PFSK-1 (cell line): ENCODE results near the gene CABP5.

Experiments
- FOXP2 ChIP-seq: optimal IDR thresholded peaks from 2 replicates; pipeline ENCODE3; 2011; ENCODE audit warnings: borderline replicate concordance, control low read depth, inconsistent platforms; ENCODE audit not compliant: insufficient read depth; ENCODE audit errors: extremely low read length, extremely low read depth
- POLR2AphosphoS5 ChIP-seq: IDR thresholded peaks from 2 replicates; pipeline ENCODE4 v1.6.1; 2012; ENCODE audit warnings: low read depth, mild to moderate bottlenecking, control low read depth, low read length, moderate library complexity
- REST ChIP-seq, 2 experiments: IDR thresholded peaks; 2 replicates each; pipeline versions ENCODE4 v1.6.1 to v1.8.0; 2011 to 2012; ENCODE audit warnings: low read depth in 2 of 2, low read length in 2 of 2, control low read depth in 1 of 2, inconsistent platforms in 1 of 2, mild to moderate bottlenecking in 1 of 2, moderate library complexity in 1 of 2; ENCODE audit not compliant: insufficient read depth in 1 of 2
- SIN3A ChIP-seq: IDR thresholded peaks from 2 replicates; pipeline ENCODE4 v1.6.1; 2012; ENCODE audit warnings: mild to moderate bottlenecking, low read length, moderate library complexity, borderline replicate concordance; ENCODE audit not compliant: insufficient read depth
- TAF1 ChIP-seq: IDR thresholded peaks from 2 replicates; pipeline ENCODE4 v1.6.1; 2012; ENCODE audit warnings: low read length, control low read depth, borderline replicate concordance; ENCODE audit not compliant: insufficient read depth

CABP5 gene

GRCh38 chr19:48041877-48042580 is 1.9 kb downstream of the CABP5 start:
- TF ChIP-seq SIN3A (no peak), POLR2AphosphoS5 (no peak), REST (IDR thresholded peaks at IDR 0.05; ENCODE audit: insufficient read depth in 1 of 2, low read depth in 2 of 2, low read length in 2 of 2) (no peak), FOXP2 (no peak), TAF1 (no peak)

GRCh38 chr19:48036765-48037164 is 7.1 kb downstream of the CABP5 start:
- TF ChIP-seq POLR2AphosphoS5 (no peak), FOXP2 (no peak), TAF1 (no peak), SIN3A (no peak), REST (IDR thresholded peaks at IDR 0.05; ENCODE audit: insufficient read depth in 1 of 2, low read depth in 2 of 2, low read length in 2 of 2) (no peak)

GRCh38 chr19:48033604-48034003 is 10.3 kb downstream of the CABP5 start:
- TF ChIP-seq SIN3A = no peak
- TF ChIP-seq REST (IDR thresholded peaks at IDR 0.05; ENCODE audit: insufficient read depth in 1 of 2, low read depth in 2 of 2, low read length in 2 of 2) = no peak
- no peak for TF ChIP-seq TAF1

GRCh38 chr19:48030073-48030472 is 13.8 kb downstream of the CABP5 start:
- TF ChIP-seq FOXP2 (no peak), TAF1 (no peak), REST (IDR thresholded peaks at IDR 0.05; ENCODE audit: insufficient read depth in 1 of 2, low read depth in 2 of 2, low read length in 2 of 2) (no peak), POLR2AphosphoS5 (no peak), SIN3A (no peak)

GRCh38 chr19:48029431-48029830 is 14.4 kb downstream of the CABP5 start:
- TF ChIP-seq REST (IDR thresholded peaks at IDR 0.05; ENCODE audit: insufficient read depth in 1 of 2, low read depth in 2 of 2, low read length in 2 of 2) (no peak), TAF1 (no peak), FOXP2 (no peak), POLR2AphosphoS5 (no peak), SIN3A (no peak)
